ENCODE measurements around the gene TAX1BP1.
A peak's percentile ranks its signal among the peaks of the same experiment; 100 is the strongest.
"Not testable (repeated sequence)": the region's sequence is repeated elsewhere in the genome, so short reads cannot be mapped to it uniquely, and the experiment has no call there.

The TAX1BP1 gene

GRCh38 chr7:27739301-27739908 lies 557 bp upstream of the TAX1BP1 start:
- Histone ChIP-seq H3K27me3 (ENCODE audit: control insufficient read depth, insufficient read depth, low read length) (no peaks in the 10 kb centered on the region), H3K27ac (ENCODE audit: low read depth, low read length) (peak overlapping the region; percentile 69), H3K4me1 (ENCODE audit: control insufficient read depth, insufficient read depth, low read length) (no peaks in the 10 kb centered on the region), H3K9ac (ENCODE audit: low read depth, low read length) (peak overlapping the region; percentile 56), H3K36me3 (ENCODE audit: control insufficient read depth, insufficient read depth, low read length) (no peaks in the 10 kb centered on the region), H3K4me3 (ENCODE audit: low read depth, low read length) (peak overlapping the region; percentile 92), H3K9me3 (ENCODE audit: control insufficient read depth, insufficient read depth, low read length) (no peaks in the 10 kb centered on the region)

GRCh38 chr7:27740449-27741086 lies 606 bp downstream of the TAX1BP1 start:
- Histone ChIP-seq H3K4me3 (ENCODE audit: low read depth, low read length) (peak overlapping the region; percentile 92), H3K27me3 (ENCODE audit: control insufficient read depth, insufficient read depth, low read length) (no peaks in the 10 kb centered on the region), H3K36me3 (ENCODE audit: control insufficient read depth, insufficient read depth, low read length) (no peaks in the 10 kb centered on the region), H3K4me1 (ENCODE audit: control insufficient read depth, insufficient read depth, low read length) (peaks cover 9% of the 10 kb centered on the region; the same call in 1 of the 2 replicates), H3K9me3 (ENCODE audit: control insufficient read depth, insufficient read depth, low read length) (no peaks in the 10 kb centered on the region), H3K9ac (ENCODE audit: low read depth, low read length) (peak overlapping the region; percentile 84), H3K27ac (ENCODE audit: low read depth, low read length) (peak overlapping the region; percentile 95)

- H3K9ac ChIP-seq (ENCODE audit: low read depth, low read length); H3K9me3 ChIP-seq (ENCODE audit: control insufficient read depth, insufficient read depth, low read length); H3K27me3 ChIP-seq (ENCODE audit: control insufficient read depth, insufficient read depth, low read length); H3K27ac ChIP-seq (ENCODE audit: low read depth, low read length); H3K36me3 ChIP-seq (ENCODE audit: control insufficient read depth, insufficient read depth, low read length); H3K4me3 ChIP-seq (ENCODE audit: low read depth, low read length): not testable (repeated sequence)
- H3K4me1 ChIP-seq (ENCODE audit: control insufficient read depth, insufficient read depth, low read length), result peaks cover 24% of the 10 kb centered on the region; the same call in 1 of the 2 replicates
These were observed 2.2 kb downstream of the TAX1BP1 start for GRCh38 chr7:27742091-27742710.

GRCh38 chr7:27745064-27745583 lies 5.2 kb downstream of the TAX1BP1 start:
- H3K9me3 ChIP-seq (ENCODE audit: control insufficient read depth, insufficient read depth, low read length), result no peaks in the 10 kb centered on the region
- peaks cover 24% of the 10 kb centered on the region; the same call in 1 of the 2 replicates for H3K4me1 ChIP-seq (ENCODE audit: control insufficient read depth, insufficient read depth, low read length)
- peak overlapping the region; percentile 61 for H3K27ac ChIP-seq (ENCODE audit: low read depth, low read length)
- H3K36me3 ChIP-seq (ENCODE audit: control insufficient read depth, insufficient read depth, low read length), result peaks cover 17% of the 10 kb centered on the region
- no peak overlapping the region for H3K4me3 ChIP-seq (ENCODE audit: low read depth, low read length)
- H3K27me3 ChIP-seq (ENCODE audit: control insufficient read depth, insufficient read depth, low read length), result no peaks in the 10 kb centered on the region
- H3K9ac ChIP-seq (ENCODE audit: low read depth, low read length), result no peak overlapping the region

GRCh38 chr7:27746486-27746885 lies 6.5 kb downstream of the TAX1BP1 start:
- Histone ChIP-seq H3K27me3 (ENCODE audit: control insufficient read depth, insufficient read depth, low read length) (no peaks in the 10 kb centered on the region), H3K4me3 (ENCODE audit: low read depth, low read length) (no peak overlapping the region), H3K27ac (ENCODE audit: low read depth, low read length) (no peak overlapping the region), H3K9ac (ENCODE audit: low read depth, low read length) (no peak overlapping the region), H3K36me3 (ENCODE audit: control insufficient read depth, insufficient read depth, low read length) (peaks cover 30% of the 10 kb centered on the region), H3K9me3 (ENCODE audit: control insufficient read depth, insufficient read depth, low read length) (no peaks in the 10 kb centered on the region), H3K4me1 (ENCODE audit: control insufficient read depth, insufficient read depth, low read length) (peaks cover 24% of the 10 kb centered on the region; the same call in 1 of the 2 replicates)

- Histone ChIP-seq H3K27me3 (ENCODE audit: control insufficient read depth, insufficient read depth, low read length) (no peaks in the 10 kb centered on the region), H3K4me3 (ENCODE audit: low read depth, low read length) (no peak overlapping the region), H3K27ac (ENCODE audit: low read depth, low read length) (no peak overlapping the region), H3K9me3 (ENCODE audit: control insufficient read depth, insufficient read depth, low read length) (no peaks in the 10 kb centered on the region), H3K9ac (ENCODE audit: low read depth, low read length) (no peak overlapping the region), H3K4me1 (ENCODE audit: control insufficient read depth, insufficient read depth, low read length) (peaks cover 24% of the 10 kb centered on the region; the same call in 1 of the 2 replicates), H3K36me3 (ENCODE audit: control insufficient read depth, insufficient read depth, low read length) (peaks cover 31% of the 10 kb centered on the region)
These were observed 7.0 kb downstream of the TAX1BP1 start for GRCh38 chr7:27746978-27747377.

GRCh38 chr7:27747589-27748368 lies 7.8 kb downstream of the TAX1BP1 start:
- H3K9me3 ChIP-seq (ENCODE audit: control insufficient read depth, insufficient read depth, low read length), result no peaks in the 10 kb centered on the region
- H3K36me3 ChIP-seq (ENCODE audit: control insufficient read depth, insufficient read depth, low read length), result peaks cover 31% of the 10 kb centered on the region
- H3K4me3 ChIP-seq (ENCODE audit: low read depth, low read length), result no peak overlapping the region
- H3K27me3 ChIP-seq (ENCODE audit: control insufficient read depth, insufficient read depth, low read length), result no peaks in the 10 kb centered on the region
- H3K9ac ChIP-seq (ENCODE audit: low read depth, low read length), result no peak overlapping the region
- no peak overlapping the region for H3K27ac ChIP-seq (ENCODE audit: low read depth, low read length)
- H3K4me1 ChIP-seq (ENCODE audit: control insufficient read depth, insufficient read depth, low read length), result peaks cover 24% of the 10 kb centered on the region; the same call in 1 of the 2 replicates

- Histone ChIP-seq H3K9ac (ENCODE audit: low read depth, low read length) (no peak overlapping the region), H3K4me1 (ENCODE audit: control insufficient read depth, insufficient read depth, low read length) (peaks cover 18% of the 10 kb centered on the region; the same call in 1 of the 2 replicates), H3K36me3 (ENCODE audit: control insufficient read depth, insufficient read depth, low read length) (peaks cover 31% of the 10 kb centered on the region), H3K27me3 (ENCODE audit: control insufficient read depth, insufficient read depth, low read length) (no peaks in the 10 kb centered on the region), H3K4me3 (ENCODE audit: low read depth, low read length) (no peak overlapping the region), H3K9me3 (ENCODE audit: control insufficient read depth, insufficient read depth, low read length) (no peaks in the 10 kb centered on the region), H3K27ac (ENCODE audit: low read depth, low read length) (no peak overlapping the region)
These were observed 10.4 kb downstream of the TAX1BP1 start for GRCh38 chr7:27750316-27750715.

GRCh38 chr7:27751888-27752660 lies 12.1 kb downstream of the TAX1BP1 start:
- Histone ChIP-seq H3K27me3 (ENCODE audit: control insufficient read depth, insufficient read depth, low read length) (no peaks in the 10 kb centered on the region), H3K36me3 (ENCODE audit: control insufficient read depth, insufficient read depth, low read length) (peaks cover 48% of the 10 kb centered on the region), H3K9me3 (ENCODE audit: control insufficient read depth, insufficient read depth, low read length) (no peaks in the 10 kb centered on the region), H3K4me1 (ENCODE audit: control insufficient read depth, insufficient read depth, low read length) (peaks cover under 1% of the 10 kb centered on the region; the same call in 1 of the 2 replicates), H3K4me3 (ENCODE audit: low read depth, low read length) (no peak overlapping the region), H3K9ac (ENCODE audit: low read depth, low read length) (no peak overlapping the region), H3K27ac (ENCODE audit: low read depth, low read length) (no peak overlapping the region)

- H3K36me3 ChIP-seq (ENCODE audit: control insufficient read depth, insufficient read depth, low read length), result peaks cover 59% of the 10 kb centered on the region
These were observed 13.9 kb downstream of the TAX1BP1 start for GRCh38 chr7:27753863-27754262.

More at GRCh38 chr7:27753863-27754262, 13.9 kb downstream of the TAX1BP1 start:
- Histone ChIP-seq H3K9ac (ENCODE audit: low read depth, low read length) (no peak overlapping the region), H3K27me3 (ENCODE audit: control insufficient read depth, insufficient read depth, low read length) (no peaks in the 10 kb centered on the region), H3K27ac (ENCODE audit: low read depth, low read length) (no peak overlapping the region), H3K9me3 (ENCODE audit: control insufficient read depth, insufficient read depth, low read length) (no peaks in the 10 kb centered on the region), H3K4me1 (ENCODE audit: control insufficient read depth, insufficient read depth, low read length) (no peaks in the 10 kb centered on the region), H3K4me3 (ENCODE audit: low read depth, low read length) (no peak overlapping the region)

All from HUES48 (cell line).